CD4-positive, alpha-beta memory T cell (primary cell): ENCODE data around the gene CRIM1. TPM values are rescaled to one million over a fixed set of nuclear protein-coding genes. Genes with fewer than 3 reads are reported as not detected.

Experiments used
- CTCF ChIA-PET: fragments of 350-600 bp; sonication (Branson Sonifier 250); formaldehyde crosslinking; loops from one replicate; lab custom pipeline; 2021; ENCODE audit warnings: inconsistent platforms; ENCODE audit not compliant: partially characterized antibody; lab: Charles Lee
- POLR2A ChIA-PET: fragments of 350-600 bp; sonication (Branson Sonifier 250); formaldehyde crosslinking; loops from one replicate; lab custom pipeline; 2021; ENCODE audit not compliant: partially characterized antibody; lab: Charles Lee
- DNase-seq, 5 donors: peaks; one replicate each; pipeline versions ENCODE4 v3.0.0 to v3.0.0-alpha.2; 2020 to 2022; ENCODE audit warnings: mixed read lengths in 1 of 5
- H3K27ac ChIP-seq: one replicate; pipeline ENCODE4 v1.7.0; 2013; ENCODE audit warnings: low read depth, low read length
- H3K27me3 ChIP-seq: 2 replicates; pipeline ENCODE4 v1.7.0; 2013; ENCODE audit warnings: mild to moderate bottlenecking, low read length, moderate library complexity; ENCODE audit not compliant: insufficient read depth
- H3K36me3 ChIP-seq: 2 replicates; pipeline ENCODE4 v1.7.0; 2013; ENCODE audit warnings: mild to moderate bottlenecking, low read length, moderate library complexity; ENCODE audit not compliant: insufficient read depth
- H3K4me1 ChIP-seq: 2 replicates; pipeline ENCODE4 v1.7.0; 2013; ENCODE audit warnings: mild to moderate bottlenecking, low read length, moderate library complexity; ENCODE audit not compliant: insufficient read depth
- H3K4me3 ChIP-seq, 2 donors: one replicate each; pipeline ENCODE4 v1.7.0; 2013; ENCODE audit warnings: low read length in 2 of 2, mild to moderate bottlenecking in 1 of 2
- H3K9me3 ChIP-seq, 2 donors: one replicate each; pipeline ENCODE4 v1.7.0; 2013; ENCODE audit warnings: low read length in 2 of 2, control low read depth in 1 of 2; ENCODE audit not compliant: control insufficient read depth in 1 of 2
- H3K27ac Mint-ChIP-seq, 7 donors: one replicate each; pipeline ENCODE4 v1.8.0; 2020 to 2021; ENCODE audit warnings: mixed read lengths in 7 of 7, mild to moderate bottlenecking in 6 of 7, inconsistent platforms in 3 of 7, moderate library complexity in 3 of 7
- H3K27me3 Mint-ChIP-seq, 2 donors: one replicate each; pipeline ENCODE4 v1.8.0; 2020 to 2021; ENCODE audit warnings: mixed read lengths in 2 of 2
- H3K36me3 Mint-ChIP-seq, 2 donors: one replicate each; pipeline ENCODE4 v1.8.0; 2020 to 2021; ENCODE audit warnings: mixed read lengths in 2 of 2, inconsistent platforms in 1 of 2, mild to moderate bottlenecking in 1 of 2
- H3K4me1 Mint-ChIP-seq, 4 donors: one replicate each; pipeline ENCODE4 v1.8.0; 2020 to 2021; ENCODE audit warnings: mixed read lengths in 4 of 4, mild to moderate bottlenecking in 1 of 4
- H3K4me3 Mint-ChIP-seq, 8 donors: one replicate each; pipeline ENCODE4 v1.8.0; 2020 to 2021; ENCODE audit warnings: mixed read lengths in 8 of 8, mild to moderate bottlenecking in 7 of 8, moderate library complexity in 6 of 8, inconsistent platforms in 3 of 8
- H3K9me3 Mint-ChIP-seq, 8 donors: one replicate each; pipeline ENCODE4 v1.8.0; 2020 to 2021; ENCODE audit warnings: mixed read lengths in 8 of 8, mild to moderate bottlenecking in 5 of 8, inconsistent platforms in 3 of 8, moderate library complexity in 1 of 8
- intact Hi-C: fragments of 100-400 bp; cut with micrococcal nuclease; formaldehyde crosslinking; loops from one replicate; pipeline ENCODE4 v1.15.1; 2023
- polyA plus RNA-seq, 2 donors: library from polyadenylated mRNA; unstranded; fragments of 300-500 nt; fragmentation: Illumina TruSeq; gene quantifications; one replicate each; pipeline ENCODE4 v1.2.3, GENCODE V29; 2021
- total RNA-seq, 2 experiments: library from RNA; stranded (reverse); gene quantifications; one replicate each; pipeline ENCODE4 v1.2.3, GENCODE V29; 2021

The CRIM1 gene
- total and polyA plus RNA-seq, 4 experiments from 2014 or later = 0.91 to 12.0 (median 6.8) TPM; not detected in 1

- Histone ChIP-seq H3K36me3 (peaks cover 3% of the 10 kb centered on the region), H3K27me3 (no peaks in the 10 kb centered on the region), H3K9me3 (no peaks in the 10 kb centered on the region), H3K4me3 (no peak overlapping the region), H3K27ac (no peak overlapping the region), H3K4me1 (no peaks in the 10 kb centered on the region)
- intact Hi-C loops = no loop called here
- H3K9me3 Mint-ChIP-seq = no peaks in the 10 kb centered on the region
- peaks cover 44% of the 10 kb centered on the region in 2 donors for H3K36me3 Mint-ChIP-seq
- DNase-seq = no peak
- no peaks in the 10 kb centered on the region for H3K27me3 Mint-ChIP-seq
- no peak overlapping the region for H3K27ac Mint-ChIP-seq
- no peak overlapping the region for H3K4me3 Mint-ChIP-seq
- ChIA-PET POLR2A (no interaction called here), CTCF (no interaction called here)
- H3K4me1 Mint-ChIP-seq = no peaks in the 10 kb centered on the region
These were observed 167.6 kb downstream of the CRIM1 start for GRCh38 chr2:36523153-36523552.

GRCh38 chr2:36525245-36525644, 169.7 kb downstream of the CRIM1 start:
- intact Hi-C loops = no loop called here
- H3K4me3 ChIP-seq = no peak overlapping the region
- peaks cover 32 to 40% of the 10 kb centered on the region in 2 donors for H3K36me3 Mint-ChIP-seq
- no peaks in the 10 kb centered on the region for H3K4me1 ChIP-seq
- ChIA-PET POLR2A (no interaction called here), CTCF (no interaction called here)
- H3K4me1 Mint-ChIP-seq = no peaks in the 10 kb centered on the region
- H3K9me3 ChIP-seq = no peaks in the 10 kb centered on the region
- H3K27me3 ChIP-seq = no peaks in the 10 kb centered on the region
- no peaks in the 10 kb centered on the region for H3K9me3 Mint-ChIP-seq
- H3K4me3 Mint-ChIP-seq = no peak overlapping the region
- no peak overlapping the region for H3K27ac Mint-ChIP-seq
- H3K27me3 Mint-ChIP-seq = no peaks in the 10 kb centered on the region
- H3K27ac ChIP-seq = no peak overlapping the region
- no peaks in the 10 kb centered on the region for H3K36me3 ChIP-seq
- DNase-seq = no peak

DNA sequence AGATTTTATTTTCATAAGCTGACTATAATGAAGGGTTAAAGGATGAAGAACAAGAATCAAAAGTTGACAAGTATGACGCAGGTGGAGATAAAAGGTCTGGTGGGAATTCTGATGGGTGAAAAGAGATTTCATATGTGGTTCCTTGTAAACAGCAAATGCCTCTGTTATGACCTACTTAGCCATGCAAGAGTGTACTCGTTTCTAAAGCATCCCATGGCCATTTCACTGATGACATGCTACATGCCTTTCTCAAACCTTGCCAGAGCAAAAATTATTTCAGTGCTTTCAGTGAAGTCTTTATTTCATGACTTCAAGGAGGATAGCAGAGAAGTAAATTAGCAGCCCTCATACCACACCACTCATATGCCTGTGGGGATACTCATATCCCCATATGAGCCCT, 170.6 kb downstream of the CRIM1 start:
- POLR2A ChIA-PET = no interaction called here

DNA sequence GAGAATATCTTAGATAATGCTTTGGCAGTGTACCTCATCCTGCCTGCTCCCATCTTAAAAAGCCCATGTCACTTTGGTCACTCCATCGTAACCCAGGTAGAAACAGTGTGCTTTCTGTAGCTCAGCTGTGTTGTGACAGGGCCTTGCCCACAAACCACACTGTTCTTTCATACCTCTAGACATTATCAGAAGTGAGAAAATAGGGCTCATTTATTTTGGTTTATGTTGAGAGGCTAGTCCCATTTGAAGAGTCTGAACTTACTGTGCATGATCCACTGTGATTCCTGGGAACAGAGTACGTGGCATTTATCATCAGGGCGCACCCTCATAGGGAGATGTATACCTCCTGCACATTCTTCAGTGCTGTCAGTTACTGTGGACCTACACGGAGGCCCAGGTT, 172.7 kb downstream of the CRIM1 start:
- Histone ChIP-seq H3K36me3 (no peaks in the 10 kb centered on the region), H3K9me3 (no peaks in the 10 kb centered on the region), H3K27me3 (no peaks in the 10 kb centered on the region), H3K4me1 (no peaks in the 10 kb centered on the region), H3K27ac (no peak overlapping the region), H3K4me3 (no peak overlapping the region)
- POLR2A ChIA-PET = no interaction called here
- Mint-ChIP-seq H3K27me3 (no peaks in the 10 kb centered on the region), H3K27ac (no peak overlapping the region), H3K36me3 (peaks cover 17 to 37% of the 10 kb centered on the region in 2 donors), H3K4me1 (no peaks in the 10 kb centered on the region), H3K4me3 (no peak overlapping the region), H3K9me3 (no peaks in the 10 kb centered on the region)
- no peak for DNase-seq
- CTCF ChIA-PET = interaction anchor here (0.8 kb wide), 1 partner anchor 16 kb away, joined by 3 read pairs; no protein-coding TSS in a partner anchor
- intact Hi-C loops = no loop called here

More for the DNA sequence above, 170.6 kb downstream of the CRIM1 start:
- Histone ChIP-seq H3K4me1 (no peaks in the 10 kb centered on the region), H3K4me3 (no peak overlapping the region), H3K27me3 (no peaks in the 10 kb centered on the region), H3K36me3 (no peaks in the 10 kb centered on the region), H3K9me3 (no peaks in the 10 kb centered on the region), H3K27ac (no peak overlapping the region)
- DNase-seq = no peak
- Mint-ChIP-seq H3K36me3 (peaks cover 30 to 38% of the 10 kb centered on the region in 2 donors), H3K9me3 (no peaks in the 10 kb centered on the region), H3K27me3 (no peaks in the 10 kb centered on the region), H3K4me1 (no peaks in the 10 kb centered on the region), H3K27ac (no peak overlapping the region), H3K4me3 (no peak overlapping the region)
- CTCF ChIA-PET = no interaction called here
- intact Hi-C loops = no loop called here

- Mint-ChIP-seq H3K36me3 (peaks cover 11 to 31% of the 10 kb centered on the region in 2 donors), H3K9me3 (peaks cover 0 to 2% (median 0%) of the 10 kb centered on the region in 8 donors), H3K27me3 (no peaks in the 10 kb centered on the region), H3K4me3 (no peak overlapping the region), H3K4me1 (peaks cover 0 to 1% (median 0%) of the 10 kb centered on the region in 4 donors), H3K27ac (no peak overlapping the region)
- no peak for DNase-seq
- H3K4me1 ChIP-seq = no peaks in the 10 kb centered on the region
- no peak overlapping the region for H3K27ac ChIP-seq
- H3K4me3 ChIP-seq = no peak overlapping the region
- H3K27me3 ChIP-seq = no peaks in the 10 kb centered on the region
- no peaks in the 10 kb centered on the region for H3K36me3 ChIP-seq
- POLR2A ChIA-PET = no interaction called here
- CTCF ChIA-PET = interaction anchor here (0.8 kb wide), 1 partner anchor 16 kb away, joined by 3 read pairs; no protein-coding TSS in a partner anchor
- no peaks in the 10 kb centered on the region for H3K9me3 ChIP-seq
- intact Hi-C loops = no loop called here
These were observed 173.3 kb downstream of the CRIM1 start for GRCh38 chr2:36528766-36529392.

DNA sequence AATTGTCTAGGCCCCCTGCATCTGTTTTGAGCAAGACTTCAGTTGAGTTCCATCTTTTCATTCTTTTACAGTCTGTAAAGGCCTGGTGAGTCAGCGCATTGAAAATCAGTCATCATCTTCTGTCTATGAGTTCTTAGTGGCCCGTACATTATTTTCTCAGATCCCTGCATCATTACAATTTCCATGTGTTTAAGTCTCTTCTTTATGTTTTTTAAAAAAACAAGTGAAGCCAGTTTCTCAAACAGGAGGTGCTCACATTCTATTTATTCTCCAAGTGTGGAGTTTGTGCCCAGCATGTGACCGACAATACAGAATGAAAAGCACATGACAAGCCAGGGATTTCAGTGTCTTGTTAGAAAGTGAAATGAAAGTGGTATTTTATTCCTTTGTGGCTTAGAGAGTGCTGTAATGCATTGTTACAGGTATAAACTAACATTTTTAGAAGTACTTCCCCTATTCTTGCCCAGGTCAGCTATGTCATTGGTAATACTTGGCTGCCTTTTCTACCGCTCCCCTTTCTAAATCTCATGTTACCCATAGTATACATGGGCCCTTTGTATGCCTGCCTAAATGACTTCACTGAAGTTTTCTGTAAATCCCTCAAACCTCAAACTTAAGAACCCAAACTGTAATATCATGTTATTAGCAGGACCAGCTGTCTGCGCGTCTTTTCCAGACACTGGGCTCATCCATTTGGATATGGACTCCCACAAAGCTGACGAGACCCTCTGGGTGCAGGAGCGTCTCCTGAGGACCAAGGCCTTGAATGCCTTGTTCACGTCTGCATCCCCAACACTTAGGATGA, 174.8 kb downstream of the CRIM1 start:
- no peaks in the 10 kb centered on the region for H3K36me3 ChIP-seq
- Mint-ChIP-seq H3K9me3 (peaks cover 0 to 2% (median 0%) of the 10 kb centered on the region in 8 donors), H3K4me1 (peaks cover 0 to 1% (median 0%) of the 10 kb centered on the region in 4 donors), H3K27me3 (no peaks in the 10 kb centered on the region), H3K36me3 (peaks cover 4 to 17% of the 10 kb centered on the region in 2 donors), H3K4me3 (no peak overlapping the region), H3K27ac (no peak overlapping the region)
- no peaks in the 10 kb centered on the region for H3K9me3 ChIP-seq
- ChIA-PET CTCF (no interaction called here), POLR2A (no interaction called here)
- intact Hi-C loops = no loop called here
- H3K27ac ChIP-seq = no peak overlapping the region
- no peaks in the 10 kb centered on the region for H3K4me1 ChIP-seq
- DNase-seq = no peak
- H3K27me3 ChIP-seq = no peaks in the 10 kb centered on the region
- no peak overlapping the region for H3K4me3 ChIP-seq

- H3K27ac ChIP-seq = no peak overlapping the region
- no peaks in the 10 kb centered on the region for H3K9me3 ChIP-seq
- ChIA-PET POLR2A (no interaction called here), CTCF (no interaction called here)
- no peak overlapping the region for H3K4me3 Mint-ChIP-seq
- peaks cover 0 to 2% (median 0%) of the 10 kb centered on the region in 8 donors for H3K9me3 Mint-ChIP-seq
- DNase-seq = no peak
- peaks cover 4 to 17% of the 10 kb centered on the region in 2 donors for H3K36me3 Mint-ChIP-seq
- no peaks in the 10 kb centered on the region for H3K27me3 ChIP-seq
- intact Hi-C loops = no loop called here
- H3K4me3 ChIP-seq = no peak overlapping the region
- no peak overlapping the region for H3K27ac Mint-ChIP-seq
- H3K4me1 ChIP-seq = no peaks in the 10 kb centered on the region
- H3K4me1 Mint-ChIP-seq = peaks cover 0 to 1% (median 0%) of the 10 kb centered on the region in 4 donors
- H3K36me3 ChIP-seq = no peaks in the 10 kb centered on the region
- H3K27me3 Mint-ChIP-seq = no peaks in the 10 kb centered on the region
These were observed 175.4 kb downstream of the CRIM1 start for GRCh38 chr2:36530983-36531354.
